ENCODE data around the gene CORO2A. TPM values are rescaled to one million over a fixed set of nuclear protein-coding genes. Genes with fewer than 3 reads are reported as not detected.

The CORO2A gene
- total and polyA plus RNA-seq, 2 donors (not counting 3 experiments of a cell fraction or from before 2014, with no cell fraction given) = 0.35 to 0.53 TPM

DNA sequence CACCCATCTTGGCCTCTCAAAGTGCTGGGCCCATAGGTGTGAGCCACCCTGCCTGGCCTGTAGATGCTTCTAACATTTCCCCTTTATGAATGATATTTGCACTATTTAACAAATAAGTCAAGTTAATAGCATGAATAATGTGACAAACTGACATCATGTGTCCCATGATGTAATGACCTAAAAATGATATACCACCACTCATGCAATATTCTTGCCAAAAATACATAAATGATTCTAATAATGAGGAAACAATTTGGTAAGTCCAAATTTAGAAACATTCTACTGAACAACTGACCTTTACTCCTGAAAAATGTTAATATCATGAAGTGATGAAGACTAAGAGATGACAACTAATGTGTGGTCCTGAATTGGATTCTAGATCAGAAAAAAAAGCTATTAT is 39.9 kb downstream of the CORO2A start:
- ChIA-PET POLR2A (no interaction called here), CTCF (no interaction called here)
- no peak for DNase-seq (ENCODE audit: low read depth, low spot score)
- no peak overlapping the region for H3K9ac ChIP-seq (replicated peaks; ENCODE audit: extremely low read depth, insufficient read depth, low read length)
- no peaks in the 10 kb centered on the region for H4K20me1 ChIP-seq (replicated peaks; ENCODE audit: control insufficient read depth, extremely low read depth, insufficient read depth, low read length)
- H3K4me3 ChIP-seq (replicated peaks in 1 of 3; ENCODE audit: insufficient read depth in 1 of 3, low read depth in 1 of 3, low read length in 3 of 3) = no peak overlapping the region
- H3K27me3 ChIP-seq (ENCODE audit: control insufficient read depth in 2 of 2, insufficient read depth in 2 of 2, low read length in 2 of 2) = peaks cover 0 to 2% of the 10 kb centered on the region in 2 experiments
- no peak overlapping the region for H3K4me2 ChIP-seq (ENCODE audit: insufficient read depth, low read length)
- no peaks in the 10 kb centered on the region for H3K36me3 ChIP-seq (ENCODE audit: control insufficient read depth in 2 of 2, extremely low read depth in 1 of 2, insufficient read depth in 2 of 2, low read length in 2 of 2)
- TF ChIP-seq MYC (IDR thresholded peaks at IDR 0.05; ENCODE audit: low read depth, low read length) = no peak
- TF ChIP-seq, protein P1, sequence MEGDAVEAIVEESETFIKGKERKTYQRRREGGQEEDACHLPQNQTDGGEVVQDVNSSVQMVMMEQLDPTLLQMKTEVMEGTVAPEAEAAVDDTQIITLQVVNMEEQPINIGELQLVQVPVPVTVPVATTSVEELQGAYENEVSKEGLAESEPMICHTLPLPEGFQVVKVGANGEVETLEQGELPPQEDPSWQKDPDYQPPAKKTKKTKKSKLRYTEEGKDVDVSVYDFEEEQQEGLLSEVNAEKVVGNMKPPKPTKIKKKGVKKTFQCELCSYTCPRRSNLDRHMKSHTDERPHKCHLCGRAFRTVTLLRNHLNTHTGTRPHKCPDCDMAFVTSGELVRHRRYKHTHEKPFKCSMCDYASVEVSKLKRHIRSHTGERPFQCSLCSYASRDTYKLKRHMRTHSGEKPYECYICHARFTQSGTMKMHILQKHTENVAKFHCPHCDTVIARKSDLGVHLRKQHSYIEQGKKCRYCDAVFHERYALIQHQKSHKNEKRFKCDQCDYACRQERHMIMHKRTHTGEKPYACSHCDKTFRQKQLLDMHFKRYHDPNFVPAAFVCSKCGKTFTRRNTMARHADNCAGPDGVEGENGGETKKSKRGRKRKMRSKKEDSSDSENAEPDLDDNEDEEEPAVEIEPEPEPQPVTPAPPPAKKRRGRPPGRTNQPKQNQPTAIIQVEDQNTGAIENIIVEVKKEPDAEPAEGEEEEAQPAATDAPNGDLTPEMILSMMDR (IDR thresholded peaks at IDR 0.05; ENCODE audit: extremely low read depth in 1 of 2, insufficient read depth in 1 of 2, low read depth in 1 of 2, low read length in 2 of 2) = no peak
- TF ChIP-seq POLR2A (IDR thresholded peaks at IDR 0.05; ENCODE audit: low read depth, low read length) = no peak
- TF ChIP-seq POLR2AphosphoS5 (IDR thresholded peaks at IDR 0.05; ENCODE audit: insufficient read depth, low read depth, low read length) = no peak
- no peak for TF ChIP-seq EZH2 (IDR thresholded peaks at IDR 0.05; ENCODE audit: borderline replicate concordance, low read depth, low read length, severe bottlenecking)
- no peak for TF ChIP-seq JUN (IDR thresholded peaks at IDR 0.05; ENCODE audit: borderline replicate concordance, insufficient read depth, insufficient read length, low read depth)
- TF ChIP-seq, protein P2, sequence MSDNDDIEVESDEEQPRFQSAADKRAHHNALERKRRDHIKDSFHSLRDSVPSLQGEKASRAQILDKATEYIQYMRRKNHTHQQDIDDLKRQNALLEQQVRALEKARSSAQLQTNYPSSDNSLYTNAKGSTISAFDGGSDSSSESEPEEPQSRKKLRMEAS (IDR thresholded peaks at IDR 0.05; ENCODE audit: insufficient read depth, insufficient read length) = no peak
- no peak for TF ChIP-seq FOS (IDR thresholded peaks at IDR 0.05; ENCODE audit: borderline replicate concordance, insufficient read depth, low read length)
- TF ChIP-seq GATA2 (IDR thresholded peaks at IDR 0.05; ENCODE audit: insufficient read depth, insufficient read length, low read depth, low read length) = no peak
- no peak overlapping the region for H2AFZ ChIP-seq (ENCODE audit: low read depth, low read length)
- H3K9me1 ChIP-seq (replicated peaks; ENCODE audit: control insufficient read depth, extremely low read depth, insufficient read depth, low read length) = no peaks in the 10 kb centered on the region
- H3K4me1 ChIP-seq (ENCODE audit: control insufficient read depth, extremely low read depth, insufficient read depth, low read length) = no peaks in the 10 kb centered on the region
- FAIRE-seq = no peak
- BruUV-seq (replicated peaks) = no TSS peak
- H3K27ac ChIP-seq (ENCODE audit: insufficient read depth, low read depth, low read length) = no peak overlapping the region
- intact Hi-C loops (cut with micrococcal nuclease) (no loop called here), dilution Hi-C loops (cut with MboI; ENCODE audit: extremely low pct_ligation_motif_present, low sequenced_read_pairs) (no loop called here)
- no peaks in the 10 kb centered on the region for H3K9me3 ChIP-seq (replicated peaks; ENCODE audit: control insufficient read depth, insufficient read depth, low read length)
- H3K79me2 ChIP-seq (ENCODE audit: control insufficient read depth, insufficient read depth, low read length) = no peaks in the 10 kb centered on the region
